Stimulated activated CD8-positive, alpha-beta memory T cell treated with anti-CD3 and anti-CD28 coated beads, Interleukin-2, amount 100 ng/mL, for 48 hours (primary cell): ENCODE measurements around the gene CDK6.
A peak's percentile ranks its signal among the peaks of the same experiment; 100 is the strongest.
"Not testable (repeated sequence)": the region's sequence is repeated elsewhere in the genome, so short reads cannot be mapped to it uniquely, and the experiment has no call there.

Source experiments
- DNase-seq, 2 donors: peaks; one replicate each; pipeline ENCODE4 v3.0.0-alpha.2; 2020; ENCODE audit warnings: low read depth in 2 of 2

The CDK6 gene

DNA sequence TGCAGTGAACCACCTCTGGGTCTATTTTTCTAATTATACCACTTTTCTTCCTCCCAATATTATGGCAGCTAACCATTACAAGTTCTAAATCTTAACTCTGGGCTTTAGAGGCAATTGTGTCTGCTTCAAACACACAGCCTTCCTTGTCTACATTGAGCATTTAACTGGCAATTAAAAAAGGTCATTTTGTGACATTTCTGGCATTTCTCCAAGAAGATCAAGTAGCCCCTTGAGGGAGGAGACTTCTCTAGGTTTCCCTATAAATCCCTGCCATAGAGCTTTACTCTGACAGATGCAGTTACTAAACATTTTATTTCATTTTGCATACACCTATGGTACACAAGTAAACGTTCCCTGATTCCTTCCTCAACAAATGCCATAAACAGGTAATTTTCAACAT lies 212.8 kb downstream of the CDK6 start:
- DNase-seq, result no peak

- no peak for DNase-seq
These were observed 213.7 kb downstream of the CDK6 start for GRCh38 chr7:92622685-92623084.

- DNase-seq, result no peak
These were observed 214.3 kb downstream of the CDK6 start for GRCh38 chr7:92622030-92622429.

DNA sequence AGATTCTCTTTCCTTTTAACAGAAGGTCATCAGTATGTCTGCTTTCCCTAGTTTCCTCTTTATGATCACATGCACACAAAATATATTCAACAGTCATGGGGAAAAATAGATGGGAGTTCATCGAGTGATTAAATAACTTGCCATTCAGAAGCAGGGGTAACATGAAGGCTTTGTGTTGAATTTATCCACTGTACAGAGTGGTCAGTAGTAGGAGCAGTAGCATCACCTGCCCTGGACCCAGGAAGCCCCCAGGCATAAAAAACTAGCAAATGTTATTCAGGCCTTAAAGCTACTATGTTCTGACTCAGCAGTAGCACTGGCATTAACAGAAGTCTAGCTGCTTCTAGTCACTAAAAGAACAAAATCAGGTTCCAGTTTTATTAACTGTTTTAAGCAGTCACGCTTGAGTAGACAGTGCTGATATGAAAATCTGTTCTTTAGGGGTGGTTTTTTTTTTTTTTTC lies 214.8 kb downstream of the CDK6 start:
- no peak for DNase-seq

DNA sequence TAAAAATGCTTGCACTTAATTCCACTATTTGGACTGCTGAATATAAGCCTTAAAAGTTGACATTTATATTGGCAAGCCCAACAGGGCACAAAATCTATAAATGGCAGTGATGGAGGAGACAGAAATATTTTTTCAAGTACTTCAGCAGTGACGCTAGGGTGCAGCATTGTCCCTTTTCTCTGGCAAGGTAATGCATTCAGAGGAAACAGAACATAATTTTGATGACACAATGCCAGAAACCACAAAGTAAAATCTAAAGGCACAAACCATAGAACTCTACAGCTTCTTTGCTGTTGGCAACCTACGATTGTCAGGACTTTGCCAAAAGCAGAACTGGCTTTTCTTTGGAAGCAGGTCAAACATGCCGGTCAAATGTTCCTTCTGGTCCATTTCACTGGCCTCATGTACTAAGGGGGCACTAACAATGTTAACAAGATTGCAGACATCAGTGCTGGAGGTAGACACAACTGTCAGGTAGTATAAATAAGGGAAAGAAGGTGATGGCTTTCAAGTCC lies 215.3 kb downstream of the CDK6 start:
- DNase-seq, result peak; percentile 50 to 56

GRCh38 chr7:92615861-92616260 lies 220.5 kb downstream of the CDK6 start:
- DNase-seq, result no peak

- no peak for DNase-seq
These were observed 221.7 kb downstream of the CDK6 start for GRCh38 chr7:92614660-92615174.

DNA sequence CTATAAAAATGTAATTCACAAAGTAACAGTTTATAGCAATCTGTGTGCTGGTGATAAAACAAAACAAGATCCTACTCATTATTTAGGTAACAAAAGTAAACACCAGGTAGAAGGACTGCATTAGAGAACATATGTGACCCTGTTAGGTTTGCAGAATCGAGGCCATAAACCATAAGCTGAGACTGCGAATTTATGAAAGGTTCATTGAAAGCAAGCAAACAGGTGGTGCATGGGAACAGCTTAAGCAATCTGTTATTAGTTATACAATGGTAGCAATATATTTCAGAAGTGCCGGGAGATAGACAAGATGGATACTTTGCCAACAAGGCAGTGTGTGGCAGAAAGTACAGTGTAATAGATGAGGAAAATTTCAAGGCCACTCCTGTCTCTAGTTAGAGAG lies 222.7 kb downstream of the CDK6 start:
- no peak for DNase-seq

GRCh38 chr7:92613214-92613613 lies 223.2 kb downstream of the CDK6 start:
- no peak for DNase-seq

DNA sequence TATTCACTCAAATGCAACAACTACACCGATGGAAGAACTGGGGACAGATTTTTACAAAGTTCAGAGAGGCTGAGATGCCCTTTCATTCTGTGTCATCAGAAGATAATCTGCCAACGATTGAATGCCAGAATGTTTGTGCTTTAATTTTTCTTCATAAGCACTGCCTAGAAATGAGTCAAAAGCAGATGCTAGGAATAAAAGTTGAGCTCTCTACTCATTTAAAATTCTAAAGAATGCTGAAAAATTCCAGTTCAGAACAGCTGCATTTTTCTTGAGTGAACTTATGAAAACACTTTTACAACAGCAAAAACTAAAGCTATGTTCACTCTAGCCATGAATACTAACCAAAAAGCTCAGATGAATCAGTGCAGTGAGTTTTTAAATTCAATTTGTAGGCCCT lies 223.9 kb downstream of the CDK6 start:
- no peak for DNase-seq

DNA sequence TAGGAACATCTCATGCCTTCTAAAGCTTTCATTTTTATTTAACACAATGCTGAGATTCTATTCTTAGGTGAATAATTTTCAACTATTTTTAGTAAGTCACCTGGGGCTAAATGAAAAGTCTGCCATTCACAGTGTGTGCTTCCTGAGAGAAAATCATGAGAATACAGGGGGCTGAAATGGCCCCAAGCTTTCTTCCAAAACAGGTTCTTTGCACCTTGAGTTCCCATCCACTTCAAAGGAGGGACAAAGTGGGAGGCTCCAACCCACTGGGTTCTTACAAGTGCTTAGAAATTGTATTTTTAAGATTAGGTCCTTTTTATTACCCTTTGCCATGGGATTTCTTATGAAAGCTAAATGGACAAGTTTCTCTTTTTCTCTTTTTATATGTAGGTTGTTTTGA lies 224.6 kb downstream of the CDK6 start:
- DNase-seq, result no peak

DNA sequence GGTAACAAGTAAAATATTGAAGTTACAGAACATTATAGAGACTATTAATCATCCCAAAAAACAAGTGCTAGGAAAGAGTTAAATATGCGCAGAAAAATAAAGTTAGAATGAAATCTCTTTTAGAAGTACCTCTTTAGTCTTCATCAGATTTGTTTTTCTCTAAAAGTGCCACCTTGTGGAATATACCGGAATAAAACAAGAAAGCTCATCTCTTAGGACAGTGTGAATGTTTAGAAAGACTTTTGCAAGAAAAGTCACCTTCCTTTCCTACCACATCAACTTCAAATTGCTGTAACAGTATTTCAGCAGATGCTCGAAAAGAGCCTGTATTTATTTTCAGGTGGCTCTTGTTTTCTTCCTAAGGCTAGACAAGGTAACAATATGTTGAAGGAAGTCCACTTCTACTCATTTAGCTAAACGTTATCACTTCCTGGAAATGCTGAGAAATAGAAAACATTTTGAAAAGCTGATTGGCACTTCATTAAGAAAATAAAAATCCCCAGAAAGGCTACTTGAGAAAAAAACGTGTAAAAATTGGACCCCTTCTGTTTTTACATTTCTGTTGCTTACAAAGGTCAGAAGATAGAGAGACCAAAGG lies 226.4 kb downstream of the CDK6 start:
- DNase-seq, result no peak

DNA sequence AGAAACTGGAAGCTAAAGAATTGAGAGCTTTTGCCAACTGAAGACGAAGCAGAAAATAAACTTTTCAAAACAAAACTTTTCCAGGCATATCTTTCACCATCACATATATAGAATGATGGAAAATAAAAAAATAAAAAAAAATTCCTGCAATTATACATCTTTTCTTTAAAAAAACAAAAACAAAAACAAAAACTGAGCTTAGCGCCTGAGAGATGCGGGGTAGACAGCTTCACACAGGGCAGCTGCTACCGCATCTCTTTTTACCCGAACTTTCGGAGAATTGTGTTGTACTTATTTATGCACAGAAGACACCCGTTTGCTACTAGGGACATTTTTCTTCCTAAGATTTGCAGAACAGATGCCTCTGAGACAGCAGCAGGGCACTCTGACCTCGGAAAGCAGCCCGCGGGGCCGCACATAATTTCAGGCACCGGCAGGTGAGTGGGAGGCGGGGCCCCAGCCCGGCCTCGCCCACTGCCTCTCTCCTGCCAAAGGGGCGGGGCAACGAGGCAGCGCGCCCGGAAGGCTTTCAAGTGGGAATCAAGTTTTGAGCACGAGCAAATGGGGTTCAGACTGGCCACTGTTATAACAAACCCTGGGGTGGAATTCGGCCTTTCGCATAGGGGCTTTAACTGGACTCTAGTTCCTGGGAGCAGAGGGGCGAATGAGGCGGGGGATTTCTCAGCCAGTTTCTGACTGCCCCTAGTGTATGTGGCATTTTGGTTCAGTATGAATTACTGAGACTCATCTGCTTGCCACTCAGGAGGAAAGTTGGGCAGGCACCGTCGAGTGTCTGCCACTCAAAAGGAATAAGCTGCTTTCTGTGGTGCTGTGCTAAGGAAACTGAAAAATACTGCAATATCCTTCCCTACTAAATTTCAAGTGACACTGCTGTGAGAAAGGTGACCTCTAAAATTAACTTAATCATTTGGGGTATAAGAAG lies 227.7 kb downstream of the CDK6 start:
- DNase-seq, result no peak

- no peak for DNase-seq
These were observed 229.4 kb downstream of the CDK6 start for GRCh38 chr7:92606985-92607384.

DNA sequence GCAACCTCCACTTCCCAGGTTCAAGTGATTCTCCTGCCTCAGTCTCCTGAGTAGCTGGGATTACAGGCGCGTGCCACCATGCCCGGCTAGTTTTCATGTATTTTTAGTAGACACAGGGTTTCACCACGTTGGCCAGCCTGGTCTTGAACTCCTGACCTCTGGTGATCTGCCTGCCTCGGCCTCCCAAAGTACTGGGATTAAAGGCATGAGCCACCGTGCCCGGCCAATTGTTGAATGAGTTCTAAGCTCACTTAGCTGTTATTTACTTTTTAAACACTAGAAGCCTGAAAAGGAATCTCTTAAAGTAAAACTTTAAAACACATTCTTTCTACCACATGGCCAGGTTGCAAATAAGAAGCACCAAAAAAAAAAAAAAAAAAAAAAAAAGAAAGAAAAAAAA lies 231.9 kb downstream of the CDK6 start:
- not testable (repeated sequence) for DNase-seq

- DNase-seq, result no peak
These were observed 233.3 kb downstream of the CDK6 start for GRCh38 chr7:92603089-92603445.

DNA sequence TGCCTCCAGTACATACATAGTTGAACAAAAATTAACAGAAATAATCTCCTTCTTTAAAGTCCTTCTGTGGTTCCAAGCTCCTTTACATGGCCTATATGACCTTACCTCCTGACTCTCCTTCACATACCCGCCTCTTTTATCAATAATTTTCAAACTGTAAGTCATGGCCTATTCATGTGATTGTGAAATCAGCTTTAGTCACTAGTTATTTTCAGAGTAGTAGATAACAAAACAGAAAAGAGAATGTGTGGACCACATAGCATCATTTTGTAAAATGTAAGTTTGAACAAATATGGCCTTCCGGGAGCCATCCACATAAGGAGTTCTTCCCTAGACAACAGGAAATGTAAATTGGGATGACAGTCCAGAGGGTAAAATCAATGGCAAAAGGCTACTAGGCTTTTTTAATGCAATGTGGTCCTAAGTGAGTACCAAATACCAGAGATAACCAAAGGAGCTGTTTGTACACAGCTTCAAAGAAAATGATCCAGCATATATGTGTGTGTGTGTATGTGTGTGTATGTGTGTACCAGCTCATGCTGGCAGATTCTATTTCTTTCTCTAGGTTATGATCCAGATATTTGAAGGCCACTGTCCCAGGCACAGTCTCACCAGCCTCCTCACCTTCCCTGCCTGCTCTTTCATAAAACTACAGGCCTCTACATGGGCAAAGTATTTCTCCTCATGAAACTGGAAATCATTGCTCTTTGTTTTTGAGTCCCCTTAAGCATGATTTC lies 233.9 kb downstream of the CDK6 start:
- DNase-seq, result no peak

DNA sequence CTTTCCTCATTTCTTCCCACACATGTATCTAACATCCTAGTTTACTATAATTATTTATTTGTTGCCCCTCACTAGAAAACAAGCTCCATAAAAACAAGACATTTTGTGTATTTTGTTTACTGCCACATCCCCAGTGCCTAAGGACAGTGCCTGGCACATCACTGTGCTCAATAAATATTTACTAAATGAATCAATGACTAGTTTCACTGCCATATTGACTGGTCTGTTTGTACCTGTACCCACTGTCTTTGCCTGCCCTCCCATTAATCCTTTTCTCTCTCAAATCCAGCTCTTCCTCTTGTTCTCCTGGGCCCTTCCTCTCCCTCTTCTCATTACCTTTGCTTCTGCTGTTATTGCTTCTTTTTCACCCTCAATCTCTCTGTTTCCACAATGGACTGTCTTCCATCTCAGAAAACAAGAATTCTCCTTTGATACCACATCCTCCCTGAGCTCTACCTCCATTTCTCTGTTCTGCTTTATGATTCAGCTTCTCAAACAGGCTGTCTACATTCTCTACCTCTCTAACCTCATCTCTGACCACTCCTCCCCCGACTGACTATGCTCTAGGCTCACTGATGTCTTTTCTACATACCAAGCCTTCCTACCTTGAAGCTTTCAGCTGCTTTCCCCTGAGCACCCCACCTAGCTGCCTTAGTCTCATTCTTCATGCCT lies 237.9 kb downstream of the CDK6 start:
- no peak for DNase-seq

- no peak for DNase-seq
These were observed 241.1 kb downstream of the CDK6 start for GRCh38 chr7:92595281-92595680.

DNA sequence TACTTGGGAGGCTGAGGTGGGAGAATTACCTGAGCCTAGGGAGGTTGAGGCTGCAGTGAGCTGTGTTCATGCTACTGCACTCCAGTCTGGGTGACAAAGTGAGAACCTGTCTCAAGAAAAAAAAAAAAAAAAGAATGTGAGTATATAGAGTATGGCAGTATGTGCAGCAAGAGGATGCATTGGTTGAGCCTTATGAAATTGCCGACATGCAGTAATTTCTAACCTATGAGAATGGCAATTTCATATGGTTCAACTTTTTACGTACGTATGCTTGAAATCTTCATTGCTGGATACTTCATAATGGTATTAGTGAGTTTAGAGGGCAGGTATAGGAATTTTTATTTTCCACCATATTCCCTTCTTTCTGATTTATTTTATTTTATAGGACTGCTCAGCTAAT lies 241.6 kb downstream of the CDK6 start:
- DNase-seq, result no peak

- no peak for DNase-seq
These were observed 245.6 kb downstream of the CDK6 start for GRCh38 chr7:92590711-92591310.
